HEK293 (cell line): Measurements from ENCODE around the gene SMPDL3A.

ENCODE experiments used
- CTCF ChIA-PET: fragments of 350-600 bp; formaldehyde crosslinking; extraction: SDS; loops from one replicate; lab custom pipeline; 2021; ENCODE audit warnings: antibody characterized with exemption; lab: Yijun Ruan, JAX
- POLR2A ChIA-PET: fragments of 300-600 bp; formaldehyde crosslinking; extraction: SDS; loops from one replicate; lab custom pipeline; 2020; ENCODE audit warnings: antibody characterized with exemption, inconsistent platforms; lab: Yijun Ruan, JAX
- H3K27ac ChIP-seq: fragments of 200-500 bp; sonication (Bioruptor generic); 2 replicates; pipeline ENCODE4 v1.5.1; 2014; ENCODE audit warnings: low read depth, low read length, control low read depth, inconsistent platforms; ENCODE audit errors: extremely low read depth
- H3K36me3 ChIP-seq, 2 experiments: fragments of 200-500 bp in 1 of 2; sonication (Bioruptor generic) in 1 of 2; 1 replicate in 1 of 2; 2 replicates in 1 of 2; pipeline ENCODE4 v1.5.1; 2014 to 2017; ENCODE audit warnings: inconsistent platforms in 2 of 2, low read length in 2 of 2; ENCODE audit not compliant: control insufficient read depth in 2 of 2, insufficient read depth in 1 of 2
- H3K4me1 ChIP-seq: fragments of 200-500 bp; sonication (Bioruptor generic); 2 replicates; pipeline ENCODE4 v1.5.1; 2014; ENCODE audit warnings: mild to moderate bottlenecking, low read length, inconsistent platforms; ENCODE audit not compliant: control insufficient read depth, insufficient read depth
- H3K4me3 ChIP-seq: 2 replicates; pipeline ENCODE4 v1.5.1; 2011; ENCODE audit warnings: low read depth, mild to moderate bottlenecking, control low read depth, low read length, moderate library complexity
- H3K9me3 ChIP-seq: fragments of 200-500 bp; sonication (Bioruptor generic); 2 replicates; pipeline ENCODE4 v1.5.1; 2014; ENCODE audit warnings: low read depth, low read length, inconsistent platforms; ENCODE audit not compliant: control insufficient read depth, insufficient read depth
- GLI2 ChIP-seq: fragments of 450-650 bp; formaldehyde crosslinking; IDR thresholded peaks from 2 replicates; pipeline ENCODE4; 2017; ENCODE audit warnings: missing biosample characterization, missing genetic modification characterization, low read depth, borderline replicate concordance
- HOXA7 ChIP-seq: sonication (generic); formaldehyde crosslinking; IDR thresholded peaks from 2 replicates; pipeline ENCODE4 v1.8.1; 2022; ENCODE audit warnings: missing genetic modification reagents, borderline replicate concordance
- HOXD13 ChIP-seq: sonication (generic); formaldehyde crosslinking; IDR thresholded peaks from 2 replicates; pipeline ENCODE4 v1.8.0; 2022; ENCODE audit warnings: missing genetic modification reagents, borderline replicate concordance
- MZF1 ChIP-seq: fragments of 450-650 bp; formaldehyde crosslinking; IDR thresholded peaks from 2 replicates; pipeline ENCODE4 v1.5.1; 2017; ENCODE audit warnings: missing biosample characterization, missing genetic modification characterization, borderline replicate concordance
- OSR2 ChIP-seq: fragments of 450-650 bp; formaldehyde crosslinking; IDR thresholded peaks from 2 replicates; pipeline ENCODE4 v1.5.1; 2016; ENCODE audit warnings: missing biosample characterization, missing genetic modification characterization
- REST ChIP-seq: fragments of 450-650 bp; formaldehyde crosslinking; IDR thresholded peaks from 2 replicates; pipeline ENCODE4 v1.5.1; 2016; ENCODE audit warnings: missing biosample characterization, missing genetic modification characterization
- SETDB1 ChIP-seq: IDR thresholded peaks from one replicate; pipeline ENCODE4 v1.6.1; 2017; ENCODE audit warnings: mild to moderate bottlenecking, low read length, moderate library complexity, mixed read lengths; ENCODE audit not compliant: insufficient read length
- ZBTB21 ChIP-seq: fragments of 450-650 bp; formaldehyde crosslinking; IDR thresholded peaks from 2 replicates; pipeline ENCODE4 v1.5.1; 2017; ENCODE audit warnings: missing biosample characterization, missing genetic modification characterization
- ZBTB48 ChIP-seq: fragments of 450-650 bp; formaldehyde crosslinking; IDR thresholded peaks from 2 replicates; pipeline ENCODE4 v1.5.1; 2016; ENCODE audit warnings: missing biosample characterization, missing genetic modification characterization
- ZFHX2 ChIP-seq: fragments of 450-650 bp; formaldehyde crosslinking; conservative IDR thresholded peaks from 2 replicates; pipeline ENCODE4 v1.5.1; 2016; ENCODE audit warnings: missing biosample characterization, missing genetic modification characterization
- ZFP69B ChIP-seq: fragments of 450-650 bp; formaldehyde crosslinking; IDR thresholded peaks from 2 replicates; pipeline ENCODE4 v1.5.1; 2016; ENCODE audit warnings: missing biosample characterization, missing genetic modification characterization
- ZNF148 ChIP-seq: fragments of 450-650 bp; formaldehyde crosslinking; IDR thresholded peaks from 2 replicates; pipeline ENCODE4 v1.5.0; 2017; ENCODE audit warnings: missing biosample characterization, missing genetic modification characterization, borderline replicate concordance
- ZNF221 ChIP-seq: fragments of 450-650 bp; formaldehyde crosslinking; IDR thresholded peaks from 2 replicates; pipeline ENCODE4 v1.5.1; 2017; ENCODE audit warnings: missing biosample characterization, missing genetic modification characterization, borderline replicate concordance
- ZNF239 ChIP-seq: fragments of 450-650 bp; formaldehyde crosslinking; IDR thresholded peaks from 2 replicates; pipeline ENCODE4 v1.5.1; 2016; ENCODE audit warnings: missing biosample characterization, missing genetic modification characterization
- ZNF391 ChIP-seq: fragments of 450-650 bp; formaldehyde crosslinking; IDR thresholded peaks from 2 replicates; pipeline ENCODE4 v1.5.1; 2016; ENCODE audit warnings: low read depth, missing biosample characterization, missing genetic modification characterization, borderline replicate concordance
- ZNF449 ChIP-seq: fragments of 450-650 bp; formaldehyde crosslinking; IDR thresholded peaks from 2 replicates; pipeline ENCODE4 v1.5.1; 2017; ENCODE audit warnings: missing biosample characterization, mild to moderate bottlenecking, missing genetic modification characterization, moderate library complexity
- ZNF521 ChIP-seq: fragments of 450-650 bp; formaldehyde crosslinking; IDR thresholded peaks from 2 replicates; pipeline ENCODE4 v1.5.1; 2017; ENCODE audit warnings: missing biosample characterization, mild to moderate bottlenecking, missing genetic modification characterization
- ZNF548 ChIP-seq: fragments of 450-650 bp; formaldehyde crosslinking; IDR thresholded peaks from 2 replicates; pipeline ENCODE4 v1.5.1; 2016; ENCODE audit warnings: missing biosample characterization, missing genetic modification characterization
- ZNF549 ChIP-seq: fragments of 450-650 bp; IDR thresholded peaks from 2 replicates; pipeline ENCODE4 v1.5.1; 2018; ENCODE audit warnings: missing biosample characterization, missing genetic modification characterization, mild to moderate bottlenecking, inconsistent platforms, moderate library complexity
- ZNF660 ChIP-seq: fragments of 450-650 bp; IDR thresholded peaks from 2 replicates; pipeline ENCODE4 v1.5.1; 2018; ENCODE audit warnings: missing biosample characterization, mild to moderate bottlenecking, missing genetic modification characterization
- ZNF768 ChIP-seq: fragments of 450-650 bp; formaldehyde crosslinking; IDR thresholded peaks from 2 replicates; pipeline ENCODE4 v1.5.1; 2018; ENCODE audit warnings: missing biosample characterization, mild to moderate bottlenecking, missing genetic modification characterization
- ZSCAN23 ChIP-seq: fragments of 450-650 bp; formaldehyde crosslinking; IDR thresholded peaks from 2 replicates; pipeline ENCODE4 v1.5.1; 2016; ENCODE audit warnings: missing biosample characterization, missing genetic modification characterization
- TF ChIP-seq, protein P1 (sequence below): fragments of 450-650 bp; formaldehyde crosslinking; IDR thresholded peaks from 2 replicates; pipeline ENCODE4 v1.5.1; 2017; ENCODE audit warnings: missing biosample characterization, missing genetic modification characterization
- TF ChIP-seq, protein P2 (sequence below): fragments of 450-650 bp; formaldehyde crosslinking; IDR thresholded peaks from 2 replicates; pipeline ENCODE4 v1.5.1; 2016; ENCODE audit warnings: missing biosample characterization, missing genetic modification characterization

SMPDL3A gene

GRCh38 chr6:122754191-122754731, 34.8 kb upstream of the SMPDL3A start:
- no peaks in the 10 kb centered on the region for H3K4me1 ChIP-seq
- CTCF ChIA-PET, result interaction anchor here (0.6 to 2.7 kb wide), 3 partner anchors 28 to 263 kb away, joined by 3 to 7 read pairs (median 6); no protein-coding TSS in a partner anchor
- TF ChIP-seq MZF1 (no peak), ZNF391 (tag by site-specific recombination) (no peak), REST (no peak), HOXD13 (CRISPR knock-in tag) (no peak), ZNF239 (tag by site-specific recombination) (no peak), OSR2 (tag by site-specific recombination) (no peak), ZNF221 (tag by site-specific recombination) (no peak), ZFHX2 (no peak), ZNF660 (tag by site-specific recombination) (no peak), ZBTB48 (tag by site-specific recombination) (no peak), ZSCAN23 (tag by site-specific recombination) (no peak), ZNF549 (tag by site-specific recombination) (no peak), ZNF768 (tag by site-specific recombination) (no peak), ZNF521 (tag by site-specific recombination) (no peak), SETDB1 (no peak), ZNF548 (no peak), ZFP69B (tag by site-specific recombination) (no peak)
- TF ChIP-seq, protein P1, sequence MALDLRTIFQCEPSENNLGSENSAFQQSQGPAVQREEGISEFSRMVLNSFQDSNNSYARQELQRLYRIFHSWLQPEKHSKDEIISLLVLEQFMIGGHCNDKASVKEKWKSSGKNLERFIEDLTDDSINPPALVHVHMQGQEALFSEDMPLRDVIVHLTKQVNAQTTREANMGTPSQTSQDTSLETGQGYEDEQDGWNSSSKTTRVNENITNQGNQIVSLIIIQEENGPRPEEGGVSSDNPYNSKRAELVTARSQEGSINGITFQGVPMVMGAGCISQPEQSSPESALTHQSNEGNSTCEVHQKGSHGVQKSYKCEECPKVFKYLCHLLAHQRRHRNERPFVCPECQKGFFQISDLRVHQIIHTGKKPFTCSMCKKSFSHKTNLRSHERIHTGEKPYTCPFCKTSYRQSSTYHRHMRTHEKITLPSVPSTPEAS, result no peak
- no peaks in the 10 kb centered on the region for H3K36me3 ChIP-seq
- no peak overlapping the region for H3K27ac ChIP-seq
- H3K4me3 ChIP-seq, result no peak overlapping the region
- no peaks in the 10 kb centered on the region for H3K9me3 ChIP-seq
- POLR2A ChIA-PET, result interaction anchor here (1.4 kb wide), 1 partner anchor 35 kb away, joined by 5 read pairs; the partner anchor contains the start of gene SMPDL3A

GRCh38 chr6:122755901-122756300, 33.2 kb upstream of the SMPDL3A start:
- CTCF ChIA-PET, result interaction anchor here (0.5 to 0.6 kb wide), 2 partner anchors 34 to 81 kb away, joined by 3 to 4 read pairs; no protein-coding TSS in a partner anchor
- no peaks in the 10 kb centered on the region for H3K36me3 ChIP-seq

More at GRCh38 chr6:122755901-122756300, 33.2 kb upstream of the SMPDL3A start:
- TF ChIP-seq ZNF548 (no peak), ZNF221 (tag by site-specific recombination) (no peak), ZBTB21 (no peak), ZNF449 (tag by site-specific recombination) (no peak), GLI2 (tag by site-specific recombination) (no peak), ZNF148 (tag by site-specific recombination) (no peak), HOXA7 (no peak)
- TF ChIP-seq, protein P2, sequence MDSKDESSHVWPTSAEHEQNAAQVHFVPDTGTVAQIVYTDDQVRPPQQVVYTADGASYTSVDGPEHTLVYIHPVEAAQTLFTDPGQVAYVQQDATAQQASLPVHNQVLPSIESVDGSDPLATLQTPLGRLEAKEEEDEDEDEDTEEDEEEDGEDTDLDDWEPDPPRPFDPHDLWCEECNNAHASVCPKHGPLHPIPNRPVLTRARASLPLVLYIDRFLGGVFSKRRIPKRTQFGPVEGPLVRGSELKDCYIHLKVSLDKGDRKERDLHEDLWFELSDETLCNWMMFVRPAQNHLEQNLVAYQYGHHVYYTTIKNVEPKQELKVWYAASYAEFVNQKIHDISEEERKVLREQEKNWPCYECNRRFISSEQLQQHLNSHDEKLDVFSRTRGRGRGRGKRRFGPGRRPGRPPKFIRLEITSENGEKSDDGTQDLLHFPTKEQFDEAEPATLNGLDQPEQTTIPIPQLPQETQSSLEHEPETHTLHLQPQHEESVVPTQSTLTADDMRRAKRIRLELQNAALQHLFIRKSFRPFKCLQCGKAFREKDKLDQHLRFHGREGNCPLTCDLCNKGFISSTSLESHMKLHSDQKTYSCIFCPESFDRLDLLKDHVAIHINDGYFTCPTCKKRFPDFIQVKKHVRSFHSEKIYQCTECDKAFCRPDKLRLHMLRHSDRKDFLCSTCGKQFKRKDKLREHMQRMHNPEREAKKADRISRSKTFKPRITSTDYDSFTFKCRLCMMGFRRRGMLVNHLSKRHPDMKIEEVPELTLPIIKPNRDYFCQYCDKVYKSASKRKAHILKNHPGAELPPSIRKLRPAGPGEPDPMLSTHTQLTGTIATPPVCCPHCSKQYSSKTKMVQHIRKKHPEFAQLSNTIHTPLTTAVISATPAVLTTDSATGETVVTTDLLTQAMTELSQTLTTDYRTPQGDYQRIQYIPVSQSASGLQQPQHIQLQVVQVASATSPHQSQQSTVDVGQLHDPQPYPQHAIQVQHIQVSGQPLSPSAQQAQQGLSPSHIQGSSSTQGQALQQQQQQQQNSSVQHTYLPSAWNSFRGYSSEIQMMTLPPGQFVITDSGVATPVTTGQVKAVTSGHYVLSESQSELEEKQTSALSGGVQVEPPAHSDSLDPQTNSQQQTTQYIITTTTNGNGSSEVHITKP (tag by site-specific recombination), result no peak
- Histone ChIP-seq H3K9me3 (no peaks in the 10 kb centered on the region), H3K4me1 (no peaks in the 10 kb centered on the region), H3K27ac (no peak overlapping the region), H3K4me3 (no peak overlapping the region)
- POLR2A ChIA-PET, result no interaction called here
